DOHH2 (cell line): ENCODE data around the gene ABCC6.

Experiments
- H3F3A ChIP-seq: fragments of 200-600 bp; sonication (generic), shearing (Covaris generic); 2 replicates; pipeline ENCODE4 v1.6.0; 2016; ENCODE audit warnings: antibody characterized with exemption, mild to moderate bottlenecking; ENCODE audit not compliant: control insufficient read depth, insufficient read depth
- H3K27ac ChIP-seq: fragments of 200-600 bp; sonication (generic); 2 replicates; pipeline ENCODE4 v1.5.1; 2014; ENCODE audit warnings: low read depth, mild to moderate bottlenecking, low read length, moderate library complexity
- H3K27me3 ChIP-seq: fragments of 200-600 bp; sonication (generic); 2 replicates; pipeline ENCODE4 v1.6.1; 2014; ENCODE audit warnings: mild to moderate bottlenecking, low read length, mixed read lengths; ENCODE audit not compliant: control insufficient read depth
- H3K36me3 ChIP-seq: fragments of 200-600 bp; sonication (generic); 2 replicates; pipeline ENCODE4 v1.6.1; 2014; ENCODE audit warnings: mild to moderate bottlenecking, low read length, moderate library complexity, mixed read lengths; ENCODE audit not compliant: control insufficient read depth
- H3K4me1 ChIP-seq: fragments of 200-600 bp; sonication (generic); 2 replicates; pipeline ENCODE4 v1.6.1; 2014; ENCODE audit warnings: mild to moderate bottlenecking, low read length, mixed read lengths; ENCODE audit not compliant: control insufficient read depth
- H3K4me2 ChIP-seq: fragments of 200-600 bp; sonication (generic); 2 replicates; pipeline ENCODE4 v1.6.0; 2014; ENCODE audit warnings: mild to moderate bottlenecking, low read length, moderate library complexity
- H3K4me3 ChIP-seq: fragments of 200-600 bp; sonication (generic); 2 replicates; pipeline ENCODE4 v1.5.1; 2014; ENCODE audit warnings: mild to moderate bottlenecking, low read length, mixed read lengths
- H3K79me2 ChIP-seq: fragments of 200-600 bp; sonication (generic); 2 replicates; pipeline ENCODE4 v1.6.1; 2014; ENCODE audit warnings: mild to moderate bottlenecking, low read length, mixed read lengths; ENCODE audit not compliant: control insufficient read depth
- H3K9me2 ChIP-seq: fragments of 200-600 bp; sonication (generic); replicated peaks from 2 replicates; pipeline ENCODE4 v1.6.1; 2014; ENCODE audit warnings: mild to moderate bottlenecking, low read length, mixed read lengths; ENCODE audit not compliant: control insufficient read depth
- H3K9me3 ChIP-seq: fragments of 200-600 bp; sonication (generic); 2 replicates; pipeline ENCODE4 v1.6.1; 2014; ENCODE audit warnings: antibody characterized with exemption, low read length, mixed read lengths; ENCODE audit not compliant: control insufficient read depth, insufficient read depth
- H4K20me1 ChIP-seq: fragments of 200-600 bp; sonication (generic); 2 replicates; pipeline ENCODE4 v1.6.0; 2014; ENCODE audit warnings: low read depth, mild to moderate bottlenecking, antibody characterized with exemption, low read length, moderate library complexity; ENCODE audit not compliant: control insufficient read depth, insufficient read depth
- CTCF ChIP-seq: fragments of 200-600 bp; sonication (generic); IDR thresholded peaks from one replicate; pipeline ENCODE4 v1.5.1; 2014; ENCODE audit warnings: antibody characterized with exemption, mild to moderate bottlenecking, low read depth, low read length; ENCODE audit not compliant: poor library complexity, severe bottlenecking
- EZH2phosphoT487 ChIP-seq: fragments of 200-600 bp; sonication (generic); IDR thresholded peaks from 2 replicates; pipeline ENCODE4 v1.6.1; 2017; ENCODE audit warnings: borderline replicate concordance, mild to moderate bottlenecking, antibody characterized with exemption, low read length, moderate library complexity, mixed read lengths

Gene ABCC6

GRCh38 chr16:16188827-16189226 lies 34.5 kb downstream of the ABCC6 start:
- no peak for TF ChIP-seq EZH2phosphoT487
- no peak for TF ChIP-seq CTCF
- peaks cover 6% of the 10 kb centered on the region; the same call in 1 of the 2 replicates for H3K27me3 ChIP-seq
- H3K4me3 ChIP-seq = no peak overlapping the region
- no peak overlapping the region for H3K4me2 ChIP-seq
- H3K36me3 ChIP-seq = no peaks in the 10 kb centered on the region
- H3K79me2 ChIP-seq = no peaks in the 10 kb centered on the region
- H3F3A ChIP-seq = no peaks in the 10 kb centered on the region
- H3K4me1 ChIP-seq = no peaks in the 10 kb centered on the region
- no peaks in the 10 kb centered on the region for H3K9me2 ChIP-seq
- no peaks in the 10 kb centered on the region for H4K20me1 ChIP-seq
- no peak overlapping the region for H3K27ac ChIP-seq
- no peaks in the 10 kb centered on the region for H3K9me3 ChIP-seq

GRCh38 chr16:16186820-16187219 lies 36.5 kb downstream of the ABCC6 start:
- Histone ChIP-seq H3F3A (no peaks in the 10 kb centered on the region), H3K27me3 (0 out of 2 replicates have a peak, but pooled peaks cover 2% of the 10 kb centered on the region), H3K4me2 (no peak overlapping the region), H3K27ac (no peak overlapping the region), H3K9me3 (no peaks in the 10 kb centered on the region), H3K36me3 (no peaks in the 10 kb centered on the region), H4K20me1 (no peaks in the 10 kb centered on the region), H3K79me2 (no peaks in the 10 kb centered on the region), H3K4me3 (no peak overlapping the region), H3K9me2 (no peaks in the 10 kb centered on the region), H3K4me1 (no peaks in the 10 kb centered on the region)
- TF ChIP-seq EZH2phosphoT487 = no peak
- no peak for TF ChIP-seq CTCF

GRCh38 chr16:16185095-16185494 lies 38.2 kb downstream of the ABCC6 start:
- Histone ChIP-seq H3K27ac (no peak overlapping the region), H3K4me1 (no peaks in the 10 kb centered on the region), H3K9me2 (no peaks in the 10 kb centered on the region), H3F3A (no peaks in the 10 kb centered on the region), H3K36me3 (no peaks in the 10 kb centered on the region), H3K79me2 (no peaks in the 10 kb centered on the region), H3K4me2 (no peak overlapping the region), H4K20me1 (no peaks in the 10 kb centered on the region), H3K4me3 (no peak overlapping the region), H3K9me3 (no peaks in the 10 kb centered on the region), H3K27me3 (no peaks in the 10 kb centered on the region)
- no peak for TF ChIP-seq CTCF
- no peak for TF ChIP-seq EZH2phosphoT487

GRCh38 chr16:16184594-16184993 lies 38.7 kb downstream of the ABCC6 start:
- no peak for TF ChIP-seq EZH2phosphoT487
- TF ChIP-seq CTCF = no peak
- H3K4me1 ChIP-seq = no peaks in the 10 kb centered on the region
- no peaks in the 10 kb centered on the region for H3K9me2 ChIP-seq
- no peaks in the 10 kb centered on the region for H4K20me1 ChIP-seq
- no peaks in the 10 kb centered on the region for H3F3A ChIP-seq
- H3K36me3 ChIP-seq = no peaks in the 10 kb centered on the region
- no peaks in the 10 kb centered on the region for H3K27me3 ChIP-seq
- H3K79me2 ChIP-seq = no peaks in the 10 kb centered on the region
- H3K9me3 ChIP-seq = no peaks in the 10 kb centered on the region
- H3K4me2 ChIP-seq = no peak overlapping the region
- H3K4me3 ChIP-seq = no peak overlapping the region
- no peak overlapping the region for H3K27ac ChIP-seq
